ENCODE results near the gene CSRP3.

The CSRP3 gene

GRCh38 chr11:19201737-19202605 lies at the start of gene CSRP3:
CSRP3 (minus strand) TSS chr11:19201983; CDS start chr11:19192448, 9,535 bp downstream.
- no peak within 1 kb of the TSS for H3K4me3 ChIP-seq (ENCODE audit: low read depth, low read length)
- no peaks in the 10 kb centered on the region for H3K4me1 ChIP-seq (ENCODE audit: control insufficient read depth, insufficient read depth, low read length)
- no peaks in the 10 kb centered on the region for H3K36me3 ChIP-seq (ENCODE audit: control insufficient read depth in 2 of 2, insufficient read depth in 1 of 2, low read length in 2 of 2)
- ChIA-PET CTCF (interaction anchor here (1.2 kb wide), 1 partner anchor 13 kb away, joined by 3 read pairs; no protein-coding TSS in a partner anchor), POLR2A (no interaction called here)
- no peaks in the 10 kb centered on the region for H3K9me3 ChIP-seq (ENCODE audit: control insufficient read depth, insufficient read depth, low read depth, low read length)
- H3K27ac ChIP-seq (ENCODE audit: extremely low read depth, low read depth, low read length) = no peak within 1 kb of the TSS
- TF ChIP-seq ZSCAN5A (tag by site-specific recombination; IDR thresholded peaks at IDR 0.05) = no peak
- TF ChIP-seq FEZF1 (tag by site-specific recombination; IDR thresholded peaks at IDR 0.05) = no peak
- TF ChIP-seq PBX3 (CRISPR knock-in tag; IDR thresholded peaks at IDR 0.05) = no peak
- TF ChIP-seq ZNF112 (tag by site-specific recombination; IDR thresholded peaks at IDR 0.05) = no peak
- no peak for TF ChIP-seq ZNF280C (tag by site-specific recombination; IDR thresholded peaks at IDR 0.05)
- TF ChIP-seq ZNF223 (tag by site-specific recombination; IDR thresholded peaks at IDR 0.05) = no peak
- TF ChIP-seq ZNF654 (tag by site-specific recombination; IDR thresholded peaks at IDR 0.05; ENCODE audit: low read depth) = no peak
- no peak for TF ChIP-seq WT1 (tag by site-specific recombination; IDR thresholded peaks at IDR 0.05)
- TF ChIP-seq ZBTB44 (tag by site-specific recombination; IDR thresholded peaks at IDR 0.05) = no peak
- no peak for TF ChIP-seq ZNF501 (tag by site-specific recombination; IDR thresholded peaks at IDR 0.05)
- TF ChIP-seq ZNF292 (tag by site-specific recombination; IDR thresholded peaks at IDR 0.05; ENCODE audit: borderline replicate concordance, low read depth) = no peak
- TF ChIP-seq ZBTB26 (tag by site-specific recombination; optimal IDR thresholded peaks at IDR 0.05) = no peak
- TF ChIP-seq ZNF2 (tag by site-specific recombination; IDR thresholded peaks at IDR 0.05) = no peak
- TF ChIP-seq ZNF155 (tag by site-specific recombination; IDR thresholded peaks at IDR 0.05) = no peak
- TF ChIP-seq KLF16 (tag by site-specific recombination; IDR thresholded peaks at IDR 0.05) = no peak
- TF ChIP-seq ZNF214 (tag by site-specific recombination; IDR thresholded peaks at IDR 0.05; ENCODE audit: borderline replicate concordance) = no peak

GRCh38 chr11:19251577-19251976 lies 49.8 kb upstream of the CSRP3 start:
- Histone ChIP-seq H3K27ac (ENCODE audit: extremely low read depth, low read depth, low read length) (no peak overlapping the region), H3K9me3 (ENCODE audit: control insufficient read depth, insufficient read depth, low read depth, low read length) (no peaks in the 10 kb centered on the region), H3K4me1 (ENCODE audit: control insufficient read depth, insufficient read depth, low read length) (no peaks in the 10 kb centered on the region), H3K4me3 (ENCODE audit: low read depth, low read length) (no peak overlapping the region), H3K36me3 (ENCODE audit: control insufficient read depth in 2 of 2, insufficient read depth in 1 of 2, low read length in 2 of 2) (no peaks in the 10 kb centered on the region)
- POLR2A ChIA-PET = no interaction called here
- TF ChIP-seq HOXC10 (CRISPR knock-in tag; IDR thresholded peaks at IDR 0.05) (no peak), ZNF571 (tag by site-specific recombination; IDR thresholded peaks at IDR 0.05) (no peak), ZSCAN16 (tag by site-specific recombination; IDR thresholded peaks at IDR 0.05) (no peak), PRDM4 (tag by site-specific recombination; IDR thresholded peaks at IDR 0.05) (no peak), ZNF488 (tag by site-specific recombination; IDR thresholded peaks at IDR 0.05) (no peak), KLF7 (tag by site-specific recombination; IDR thresholded peaks at IDR 0.05; ENCODE audit: borderline replicate concordance) (no peak), ZNF768 (tag by site-specific recombination; IDR thresholded peaks at IDR 0.05) (0 out of 2 replicates have a peak, but pooled peaks have one; percentile 24)
- CTCF ChIA-PET = interaction anchor here (0.6 to 0.9 kb wide), 3 partner anchors 8 to 1260 kb away, joined by 3 to 10 read pairs (median 3); no protein-coding TSS in a partner anchor

Data from HEK293 (cell line).